Thyroid gland (tissue), 4 donors: ENCODE measurements around the gene ERG.

Experiments used
- POLR2A ChIP-seq, 2 donors: fragments of 450-650 bp; IDR thresholded peaks; one replicate each; pipeline ENCODE4 v1.6.1; 2017; ENCODE audit warnings: antibody characterized with exemption in 2 of 2, mild to moderate bottlenecking in 2 of 2, moderate library complexity in 1 of 2
- TF ChIP-seq, protein P1 (sequence below), 6 experiments: fragments of 200-600 bp in 3 of 6; fragments of 450-650 bp in 3 of 6; sonication (generic) in 3 of 6; IDR thresholded peaks; one replicate each; pipeline ENCODE4 v1.5.1; 2016 to 2019; ENCODE audit warnings: antibody characterized with exemption in 6 of 6, mild to moderate bottlenecking in 2 of 6, inconsistent platforms in 1 of 6, moderate library complexity in 1 of 6

DNA sequence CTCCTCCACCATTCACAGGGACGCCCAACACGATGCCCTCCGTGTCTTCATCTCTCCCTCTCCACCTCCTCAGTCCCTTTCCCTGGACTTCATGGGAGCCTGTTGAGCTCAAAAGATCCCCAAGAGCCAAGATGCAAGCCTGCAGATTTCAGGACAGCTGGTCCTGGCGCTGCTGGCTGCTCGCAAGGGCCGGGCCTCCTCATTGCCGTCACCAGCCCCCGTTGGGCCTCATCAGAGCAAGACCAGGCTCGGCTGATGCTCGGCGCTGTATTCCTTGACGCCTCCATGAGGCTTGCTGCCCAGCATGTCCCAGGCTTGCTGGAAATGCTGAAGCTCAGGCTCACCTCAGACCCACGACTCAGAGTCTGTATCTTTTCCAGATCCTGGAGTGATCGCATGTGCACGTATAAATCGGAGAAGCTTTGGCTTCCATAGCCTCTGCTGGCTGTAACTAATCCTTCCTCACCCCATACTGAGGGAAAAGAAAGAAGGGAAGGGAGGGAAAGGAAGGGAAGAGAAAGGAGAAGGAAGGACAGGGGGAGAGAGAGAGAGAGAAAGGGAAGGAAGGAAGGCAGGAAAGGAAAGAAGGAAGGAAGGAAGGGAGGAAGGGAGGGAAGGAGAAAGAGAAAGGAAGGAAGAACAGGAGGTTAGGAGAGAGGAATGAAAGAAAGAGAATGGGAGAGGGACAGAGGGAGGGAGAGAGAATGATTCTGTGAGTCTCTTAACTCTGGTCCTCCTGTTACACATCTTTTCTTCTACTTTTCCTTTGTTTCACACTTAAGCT lies 146.9 kb downstream of the ERG start:
- TF ChIP-seq, protein P1, sequence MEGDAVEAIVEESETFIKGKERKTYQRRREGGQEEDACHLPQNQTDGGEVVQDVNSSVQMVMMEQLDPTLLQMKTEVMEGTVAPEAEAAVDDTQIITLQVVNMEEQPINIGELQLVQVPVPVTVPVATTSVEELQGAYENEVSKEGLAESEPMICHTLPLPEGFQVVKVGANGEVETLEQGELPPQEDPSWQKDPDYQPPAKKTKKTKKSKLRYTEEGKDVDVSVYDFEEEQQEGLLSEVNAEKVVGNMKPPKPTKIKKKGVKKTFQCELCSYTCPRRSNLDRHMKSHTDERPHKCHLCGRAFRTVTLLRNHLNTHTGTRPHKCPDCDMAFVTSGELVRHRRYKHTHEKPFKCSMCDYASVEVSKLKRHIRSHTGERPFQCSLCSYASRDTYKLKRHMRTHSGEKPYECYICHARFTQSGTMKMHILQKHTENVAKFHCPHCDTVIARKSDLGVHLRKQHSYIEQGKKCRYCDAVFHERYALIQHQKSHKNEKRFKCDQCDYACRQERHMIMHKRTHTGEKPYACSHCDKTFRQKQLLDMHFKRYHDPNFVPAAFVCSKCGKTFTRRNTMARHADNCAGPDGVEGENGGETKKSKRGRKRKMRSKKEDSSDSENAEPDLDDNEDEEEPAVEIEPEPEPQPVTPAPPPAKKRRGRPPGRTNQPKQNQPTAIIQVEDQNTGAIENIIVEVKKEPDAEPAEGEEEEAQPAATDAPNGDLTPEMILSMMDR (IDR thresholded peaks at IDR 0.05) = no peak
- TF ChIP-seq POLR2A (IDR thresholded peaks at IDR 0.05) = no peak
